Measurements from ENCODE around the gene SPATS1. TPM values are rescaled to one million over a fixed set of nuclear protein-coding genes. Genes with fewer than 3 reads are reported as not detected.
"Not testable (repeated sequence)": the region's sequence is repeated elsewhere in the genome, so short reads cannot be mapped to it uniquely, and the experiment has no call there.

The SPATS1 gene
- total RNA-seq, 2 donors from 2014 or later, result not detected

GRCh38 chr6:44304282-44305199, 37.9 kb upstream of the SPATS1 start:
- H3K27ac Mint-ChIP-seq, result no peak overlapping the region
- H3K9me3 Mint-ChIP-seq, result no peaks in the 10 kb centered on the region
- ATAC-seq (replicated peaks in 1 of 2) (peak; percentile 63 to 69), DNase-seq (peak; percentile 39 to 42)
- peaks cover 3 to 21% of the 10 kb centered on the region in 2 donors for H3K36me3 Mint-ChIP-seq (ENCODE audit: insufficient read depth in 2 of 2)
- H3K4me1 Mint-ChIP-seq (ENCODE audit: low read depth), result no peaks in the 10 kb centered on the region
- H3K4me3 Mint-ChIP-seq, result no peak overlapping the region
- no peaks in the 10 kb centered on the region for H3K27me3 Mint-ChIP-seq (ENCODE audit: low read depth)

- H3K9me3 Mint-ChIP-seq, result no peaks in the 10 kb centered on the region
- peaks cover 7 to 24% of the 10 kb centered on the region in 2 donors for H3K36me3 Mint-ChIP-seq (ENCODE audit: insufficient read depth in 2 of 2)
Observed at GRCh38 chr6:44305200-44305725, 37.2 kb upstream of the SPATS1 start.

GRCh38 chr6:44306710-44307109, 35.7 kb upstream of the SPATS1 start:
- H3K4me1 Mint-ChIP-seq (ENCODE audit: low read depth), result no peaks in the 10 kb centered on the region
- no peak for ATAC-seq (replicated peaks in 1 of 2)
- peaks cover 7 to 20% of the 10 kb centered on the region in 2 donors for H3K36me3 Mint-ChIP-seq (ENCODE audit: insufficient read depth in 2 of 2)

More at GRCh38 chr6:44305200-44305725, 37.2 kb upstream of the SPATS1 start:
- DNase-seq (no peak), ATAC-seq (replicated peaks in 1 of 2) (no peak)
- no peak overlapping the region for H3K27ac Mint-ChIP-seq
- H3K4me1 Mint-ChIP-seq (ENCODE audit: low read depth), result no peaks in the 10 kb centered on the region
- no peak overlapping the region for H3K4me3 Mint-ChIP-seq
- no peaks in the 10 kb centered on the region for H3K27me3 Mint-ChIP-seq (ENCODE audit: low read depth)

GRCh38 chr6:44307217-44307616, 35.2 kb upstream of the SPATS1 start:
- no peaks in the 10 kb centered on the region for H3K27me3 Mint-ChIP-seq (ENCODE audit: low read depth)
- H3K9me3 Mint-ChIP-seq, result no peaks in the 10 kb centered on the region
- ATAC-seq (replicated peaks in 1 of 2) (no peak), DNase-seq (no peak)
- peaks cover 7 to 20% of the 10 kb centered on the region in 2 donors for H3K36me3 Mint-ChIP-seq (ENCODE audit: insufficient read depth in 2 of 2)
- no peak overlapping the region for H3K27ac Mint-ChIP-seq
- no peak overlapping the region for H3K4me3 Mint-ChIP-seq
- peaks cover 4% of the 10 kb centered on the region for H3K4me1 Mint-ChIP-seq (ENCODE audit: low read depth)

More at GRCh38 chr6:44306710-44307109, 35.7 kb upstream of the SPATS1 start:
- H3K4me3 Mint-ChIP-seq, result no peak overlapping the region
- no peak overlapping the region for H3K27ac Mint-ChIP-seq
- H3K9me3 Mint-ChIP-seq, result no peaks in the 10 kb centered on the region
- no peaks in the 10 kb centered on the region for H3K27me3 Mint-ChIP-seq (ENCODE audit: low read depth)
- no peak for DNase-seq

- peaks cover 4 to 16% of the 10 kb centered on the region in 2 donors for H3K36me3 Mint-ChIP-seq (ENCODE audit: insufficient read depth in 2 of 2)
- ATAC-seq (replicated peaks in 1 of 2), result no peak
- H3K27ac Mint-ChIP-seq, result no peak overlapping the region
- DNase-seq, result no peak
- peaks cover 16% of the 10 kb centered on the region for H3K4me1 Mint-ChIP-seq (ENCODE audit: low read depth)
- H3K4me3 Mint-ChIP-seq, result no peak overlapping the region
- H3K27me3 Mint-ChIP-seq (ENCODE audit: low read depth), result no peaks in the 10 kb centered on the region
- H3K9me3 Mint-ChIP-seq, result no peaks in the 10 kb centered on the region
Observed at GRCh38 chr6:44309092-44309491, 33.4 kb upstream of the SPATS1 start.

GRCh38 chr6:44309631-44310030, 32.8 kb upstream of the SPATS1 start:
- peaks cover 4 to 14% of the 10 kb centered on the region in 2 donors for H3K36me3 Mint-ChIP-seq (ENCODE audit: insufficient read depth in 2 of 2)
- no peaks in the 10 kb centered on the region for H3K9me3 Mint-ChIP-seq

GRCh38 chr6:44310241-44310640, 32.2 kb upstream of the SPATS1 start:
- DNase-seq (no peak), ATAC-seq (replicated peaks in 1 of 2) (no peak)
- no peak overlapping the region for H3K27ac Mint-ChIP-seq
- H3K36me3 Mint-ChIP-seq (ENCODE audit: insufficient read depth in 2 of 2), result peaks cover 4 to 14% of the 10 kb centered on the region in 2 donors
- no peaks in the 10 kb centered on the region for H3K27me3 Mint-ChIP-seq (ENCODE audit: low read depth)
- H3K4me3 Mint-ChIP-seq, result no peak overlapping the region
- peaks cover 16% of the 10 kb centered on the region for H3K4me1 Mint-ChIP-seq (ENCODE audit: low read depth)
- no peaks in the 10 kb centered on the region for H3K9me3 Mint-ChIP-seq

More at GRCh38 chr6:44309631-44310030, 32.8 kb upstream of the SPATS1 start:
- ATAC-seq (replicated peaks in 1 of 2) (no peak), DNase-seq (no peak)
- no peaks in the 10 kb centered on the region for H3K27me3 Mint-ChIP-seq (ENCODE audit: low read depth)
- peak overlapping the region; percentile 59 for H3K27ac Mint-ChIP-seq
- H3K4me1 Mint-ChIP-seq (ENCODE audit: low read depth), result peaks cover 16% of the 10 kb centered on the region
- H3K4me3 Mint-ChIP-seq, result no peak overlapping the region

GRCh38 chr6:44311304-44311703, 31.1 kb upstream of the SPATS1 start:
- Mint-ChIP-seq H3K4me3 (peak overlapping the region; percentile 98 to 100), H3K4me1 (ENCODE audit: low read depth) (peaks cover 16% of the 10 kb centered on the region), H3K27me3 (ENCODE audit: low read depth) (no peaks in the 10 kb centered on the region), H3K27ac (peak overlapping the region; percentile 19), H3K36me3 (ENCODE audit: insufficient read depth in 2 of 2) (peaks cover 4 to 9% of the 10 kb centered on the region in 2 donors), H3K9me3 (no peaks in the 10 kb centered on the region)
- ATAC-seq (replicated peaks in 1 of 2) (no peak), DNase-seq (no peak)

GRCh38 chr6:44311767-44312166, 30.7 kb upstream of the SPATS1 start:
- peak overlapping the region; percentile 44 for H3K27ac Mint-ChIP-seq
- ATAC-seq (replicated peaks in 1 of 2), result no peak
- no peaks in the 10 kb centered on the region for H3K27me3 Mint-ChIP-seq (ENCODE audit: low read depth)
- H3K9me3 Mint-ChIP-seq, result no peaks in the 10 kb centered on the region
- H3K4me1 Mint-ChIP-seq (ENCODE audit: low read depth), result peaks cover 16% of the 10 kb centered on the region
- H3K4me3 Mint-ChIP-seq, result peak overlapping the region; percentile 98 to 100
- H3K36me3 Mint-ChIP-seq (ENCODE audit: insufficient read depth in 2 of 2), result peaks cover 4 to 9% of the 10 kb centered on the region in 2 donors
- DNase-seq, result no peak

GRCh38 chr6:44312901-44313788, 29.3 kb upstream of the SPATS1 start, which contains the start of gene AARS2:
TSS of gene AARS2 (minus strand) at chr6:44313347. CDS start at chr6:44313323, 24 bp downstream.
- peak; percentile 94 to 96 for ATAC-seq (replicated peaks in 1 of 2)

GRCh38 chr6:44314657-44315056, 27.8 kb upstream of the SPATS1 start:
- ATAC-seq (replicated peaks in 1 of 2); H3K4me3 Mint-ChIP-seq; H3K27ac Mint-ChIP-seq; DNase-seq; H3K9me3 Mint-ChIP-seq; H3K36me3 Mint-ChIP-seq (ENCODE audit: insufficient read depth in 2 of 2): not testable (repeated sequence)
- Mint-ChIP-seq H3K4me1 (ENCODE audit: low read depth) (peaks cover 16% of the 10 kb centered on the region), H3K27me3 (ENCODE audit: low read depth) (peaks cover 11% of the 10 kb centered on the region)

More at GRCh38 chr6:44312901-44313788, 29.3 kb upstream of the SPATS1 start, which contains the start of gene AARS2:
- H3K36me3 Mint-ChIP-seq (ENCODE audit: insufficient read depth in 2 of 2), result peaks cover 4 to 6% of the 10 kb centered on the region in 2 donors
- H3K4me1 Mint-ChIP-seq (ENCODE audit: low read depth), result peaks cover 16% of the 10 kb centered on the region
- peak within 1 kb of the TSS; percentile 98 to 100 for H3K4me3 Mint-ChIP-seq
- H3K27me3 Mint-ChIP-seq (ENCODE audit: low read depth), result no peaks in the 10 kb centered on the region
- peak within 1 kb of the TSS; percentile 92 for H3K27ac Mint-ChIP-seq
- no peaks in the 10 kb centered on the region for H3K9me3 Mint-ChIP-seq
- peak; percentile 94 to 95 for DNase-seq

GRCh38 chr6:44315516-44315915, 26.9 kb upstream of the SPATS1 start:
- Mint-ChIP-seq H3K9me3 (no peaks in the 10 kb centered on the region), H3K36me3 (ENCODE audit: insufficient read depth in 2 of 2) (peaks cover 0 to 2% of the 10 kb centered on the region in 2 donors), H3K27ac (peak overlapping the region; percentile 26), H3K27me3 (ENCODE audit: low read depth) (peaks cover 16% of the 10 kb centered on the region), H3K4me1 (ENCODE audit: low read depth) (peaks cover 16% of the 10 kb centered on the region), H3K4me3 (no peak overlapping the region)
- ATAC-seq (replicated peaks in 1 of 2) (no peak), DNase-seq (no peak)

Measured in activated T-cell treated with anti-CD3 and anti-CD28 coated beads, Interleukin-2, amount 50 U/mL, for 72 hours (primary cell).